CD4-positive, alpha-beta T cell treated with Interleukin-15 for 1 hour (primary cell): ENCODE data around the gene SEH1L.
"Not testable (repeated sequence)": the region's sequence is repeated elsewhere in the genome, so short reads cannot be mapped to it uniquely, and the experiment has no call there.

ENCODE experiments used
- DNase-seq: peaks from one replicate; pipeline ENCODE4 v3.0.0-alpha.2; 2020

SEH1L gene

DNA sequence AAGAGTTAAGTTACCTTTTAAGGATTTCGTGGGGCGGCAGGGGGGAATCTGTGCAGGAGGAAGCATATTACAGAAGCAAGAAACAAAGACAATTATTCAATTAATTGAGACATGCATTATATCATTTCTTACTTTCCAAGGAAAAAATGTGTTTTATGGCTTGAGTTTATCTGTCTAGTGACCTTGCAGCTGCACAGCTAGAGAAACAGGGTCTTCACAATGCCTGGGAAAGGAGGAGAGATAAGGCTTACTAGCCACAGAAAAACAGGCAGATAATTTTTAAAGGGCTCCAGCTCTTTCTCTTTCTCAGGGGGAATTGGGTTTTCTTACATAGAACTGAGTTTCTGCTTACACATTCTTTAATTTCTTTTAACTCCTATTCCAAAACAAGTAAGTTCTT is 49.5 kb downstream of the SEH1L start:
- DNase-seq, result not testable (repeated sequence)

DNA sequence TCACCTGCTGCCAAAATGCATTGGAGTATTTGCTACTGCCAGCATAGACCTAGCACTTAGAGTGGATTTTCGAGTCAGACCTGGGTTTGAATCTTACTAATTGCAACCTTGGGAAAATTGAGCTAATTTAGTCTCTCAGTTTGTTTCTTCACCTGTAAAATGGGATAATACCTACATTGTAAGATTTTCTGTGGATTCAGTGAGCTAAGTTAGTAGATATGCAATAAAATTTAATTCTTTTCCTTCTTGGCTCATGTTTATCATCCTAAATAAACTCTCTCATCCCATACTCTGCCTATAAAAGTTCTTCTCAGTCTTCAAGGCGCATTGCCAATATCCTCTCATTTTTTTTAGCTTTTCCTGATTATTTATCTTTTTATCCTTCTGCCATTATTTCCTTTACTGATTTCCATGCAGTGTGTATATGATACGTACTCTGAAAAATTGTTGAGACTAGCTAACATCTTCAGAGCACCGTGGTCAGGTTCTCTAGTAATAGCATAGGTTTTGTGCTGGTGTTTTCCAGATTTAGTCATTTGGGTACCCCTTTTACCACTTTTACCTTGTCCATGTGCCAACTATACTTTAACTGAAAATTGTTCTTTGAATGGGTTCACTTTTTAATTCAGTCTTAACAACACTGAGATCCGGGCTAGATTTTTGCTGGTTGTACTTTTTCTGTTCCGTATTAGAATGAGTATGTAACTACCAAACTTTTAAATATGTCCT is 50.7 kb downstream of the SEH1L start:
- no peak for DNase-seq

DNA sequence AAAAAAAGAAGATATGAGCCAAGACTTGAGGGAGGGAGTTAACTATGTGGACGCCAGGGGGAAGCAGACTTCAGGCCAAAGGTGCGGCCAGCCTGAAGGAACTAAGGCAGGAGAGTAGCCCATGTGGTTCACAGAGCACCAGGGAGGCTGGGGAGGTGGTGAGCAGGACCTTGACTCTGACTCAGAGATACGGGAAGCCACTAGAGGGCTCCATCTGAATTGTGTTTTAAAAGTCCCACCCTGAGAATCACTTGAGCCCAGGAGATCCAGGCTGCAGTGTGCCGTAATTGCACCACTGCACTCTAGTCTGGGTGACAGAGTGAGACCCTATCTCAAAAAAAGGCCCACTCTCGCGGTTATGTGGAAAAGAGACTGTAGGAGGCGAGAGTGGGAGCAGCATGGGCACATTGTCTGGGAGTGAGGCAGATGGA is 55.7 kb downstream of the SEH1L start:
- DNase-seq, result peak; percentile 20

DNA sequence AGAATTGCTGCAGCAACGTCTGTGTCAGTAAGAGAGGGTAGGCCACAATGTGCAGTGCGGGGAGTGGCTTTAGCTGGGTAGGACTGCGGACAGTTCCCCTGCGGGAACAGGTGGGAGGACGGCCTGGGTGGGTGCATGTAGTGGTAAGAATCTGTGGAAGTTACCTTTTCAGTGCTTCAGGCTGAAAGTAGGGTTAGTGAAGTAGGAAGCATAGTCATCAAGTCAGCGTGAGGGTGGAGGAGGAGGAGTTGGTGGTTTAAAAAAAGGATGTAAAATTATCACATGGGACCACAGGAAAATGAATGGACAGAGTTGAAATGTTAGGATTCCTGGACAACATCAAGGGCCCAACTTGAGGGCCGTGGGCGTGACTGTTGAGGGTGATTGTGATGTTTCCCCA is 56.6 kb downstream of the SEH1L start:
- DNase-seq, result no peak

DNA sequence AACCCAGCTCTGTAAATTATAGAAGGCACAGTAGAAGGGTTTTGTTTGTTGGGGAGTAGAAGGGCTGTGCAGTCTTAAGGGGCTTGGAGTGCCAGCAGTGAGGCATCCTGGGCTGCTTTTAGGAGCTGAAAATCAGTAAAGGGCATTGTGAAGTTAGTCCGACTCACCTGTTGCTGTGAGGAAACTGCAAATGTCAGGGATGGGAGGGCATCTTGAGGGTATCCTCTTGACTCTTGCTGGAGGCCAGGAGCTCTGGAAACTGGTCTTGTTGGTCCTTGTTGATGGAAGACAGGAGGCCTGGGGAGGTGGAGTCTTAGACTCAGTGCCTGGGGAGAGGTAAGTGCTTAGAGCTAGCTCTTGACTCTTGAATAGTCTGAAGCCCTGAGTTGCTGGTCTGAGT is 57.5 kb downstream of the SEH1L start:
- no peak for DNase-seq

DNA sequence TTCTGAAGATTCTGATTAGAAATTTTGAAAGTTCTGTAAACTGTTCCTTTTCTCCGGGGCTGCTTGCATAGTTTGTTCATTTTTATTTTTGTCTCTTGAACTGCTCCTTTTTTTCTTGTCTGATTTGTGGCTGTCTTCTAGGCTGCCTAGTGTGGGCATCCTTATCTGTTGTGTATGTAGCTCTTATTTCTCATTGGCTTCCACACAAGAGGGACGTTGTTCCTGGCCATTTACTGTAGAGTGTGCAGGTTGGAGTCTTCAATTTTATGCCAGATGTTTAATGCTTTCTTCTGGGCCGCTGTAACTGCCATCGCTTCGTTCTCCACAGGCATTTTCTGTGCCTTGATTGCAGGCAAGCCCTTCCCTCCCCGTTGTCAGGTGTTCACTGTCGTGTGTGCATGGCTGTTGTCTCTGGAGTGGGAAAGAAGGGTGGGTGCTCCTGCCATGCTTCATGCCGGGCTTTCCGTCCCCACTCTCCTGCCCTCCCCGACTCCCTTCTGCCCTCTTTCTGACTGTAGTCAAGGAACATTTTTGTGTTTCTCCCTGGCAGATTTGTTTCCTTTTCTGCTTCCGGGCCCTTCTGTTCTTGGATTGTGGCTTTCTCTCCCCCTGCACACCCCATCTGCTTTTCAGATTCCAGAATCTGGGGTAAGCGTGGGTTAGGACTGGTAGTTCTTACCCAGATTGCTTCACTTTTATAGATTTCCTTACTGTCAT is 58.9 kb downstream of the SEH1L start:
- DNase-seq, result no peak

DNA sequence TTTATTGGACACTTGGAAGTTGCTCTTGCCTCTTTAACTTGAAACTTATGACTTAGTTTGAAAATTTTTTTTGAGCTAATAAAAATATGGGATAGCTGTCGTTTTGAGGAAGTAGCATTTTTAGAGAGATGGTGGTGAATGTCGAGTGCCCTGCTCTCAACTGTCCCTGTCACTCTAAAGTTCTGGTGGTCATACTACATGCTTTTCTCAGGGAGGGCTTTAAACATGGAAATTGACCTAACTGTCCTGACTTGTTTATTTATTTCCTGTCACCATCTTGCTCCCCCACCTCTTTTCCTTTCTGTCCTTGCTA is 59.4 kb downstream of the SEH1L start:
- no peak for DNase-seq

DNA sequence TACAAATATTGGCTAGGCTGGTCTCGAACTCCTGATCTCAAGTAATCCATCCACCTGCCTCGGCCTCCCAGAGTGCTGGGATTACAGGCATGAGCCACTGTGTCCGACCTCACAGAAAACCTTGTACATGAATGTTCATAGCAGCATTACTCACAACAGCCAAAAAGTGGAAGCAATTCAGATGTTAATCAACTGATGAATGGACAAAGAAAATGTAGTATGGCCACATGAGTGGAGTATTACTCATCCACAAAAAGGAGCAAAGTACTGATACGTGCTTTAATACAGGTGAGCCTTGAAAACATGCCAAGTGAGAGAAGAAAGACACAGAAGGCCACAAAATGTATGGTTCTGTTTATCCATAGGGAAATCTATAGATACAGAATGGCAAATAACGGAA is 63.9 kb downstream of the SEH1L start:
- DNase-seq, result no peak

DNA sequence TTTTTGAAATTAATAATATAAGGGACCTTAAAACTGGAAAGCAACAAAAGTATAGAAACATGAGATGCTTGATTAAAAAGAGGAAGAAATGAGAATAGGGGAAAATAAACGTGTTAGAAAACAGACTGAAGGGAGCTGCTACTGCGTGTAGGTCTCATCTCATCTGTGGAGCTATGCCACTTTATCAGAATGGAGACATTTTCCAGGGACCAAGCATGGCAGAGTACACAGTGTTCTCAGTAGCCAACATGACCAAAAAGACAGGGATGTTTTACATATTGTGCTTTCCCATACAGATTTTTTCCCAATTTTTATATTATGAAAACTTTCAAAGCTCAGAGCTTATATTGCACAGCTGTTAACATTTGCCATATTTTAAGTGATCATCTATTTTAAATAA is 66.4 kb downstream of the SEH1L start:
- no peak for DNase-seq

DNA sequence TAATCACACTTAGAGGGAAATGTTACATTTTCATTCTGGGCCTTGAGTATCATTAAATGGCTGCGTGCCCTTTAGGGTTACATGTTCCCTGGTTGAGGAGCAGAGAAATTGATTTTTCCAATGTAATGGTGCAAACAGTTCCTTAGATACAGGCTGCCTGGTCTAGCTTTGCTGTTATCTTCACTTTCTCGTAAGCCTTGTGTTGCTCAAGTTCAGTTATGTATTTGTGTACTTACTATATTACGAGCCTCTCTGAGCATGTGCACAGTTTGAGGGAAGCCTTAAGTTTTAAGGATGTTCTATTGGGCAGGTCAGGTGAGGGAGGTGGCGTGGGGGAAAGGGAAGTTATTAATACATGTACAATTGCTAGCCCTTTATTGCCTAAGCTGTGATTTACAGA is 67.0 kb downstream of the SEH1L start:
- no peak for DNase-seq

DNA sequence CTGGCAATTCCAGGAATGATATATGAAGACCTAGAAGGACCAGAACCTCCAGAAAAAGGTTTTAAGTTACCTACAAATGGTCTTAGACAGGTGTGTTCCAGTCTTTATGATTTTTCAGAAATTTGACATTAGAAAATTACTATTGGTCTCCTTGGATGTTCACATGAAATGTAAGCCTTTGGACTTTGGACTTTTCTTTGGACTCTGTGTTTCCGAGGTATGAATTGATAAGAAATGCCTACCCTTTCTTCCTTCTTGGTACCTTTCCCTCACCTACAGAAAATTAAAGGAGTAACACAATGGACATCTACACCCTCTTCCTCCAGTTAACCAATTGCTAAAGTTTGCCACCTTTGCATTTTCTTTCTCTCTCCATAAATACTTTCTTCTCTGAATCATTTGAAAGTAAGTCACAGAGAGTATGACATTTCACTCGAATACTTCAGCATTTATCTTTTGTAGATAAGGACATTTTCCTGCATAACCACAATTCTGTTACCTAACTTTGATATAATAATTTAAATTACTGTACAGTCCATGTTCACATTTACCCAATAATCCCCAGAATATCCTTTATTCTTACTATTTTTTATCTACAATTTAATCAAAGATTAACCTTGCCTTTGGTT is 69.5 kb downstream of the SEH1L start:
- DNase-seq, result no peak

DNA sequence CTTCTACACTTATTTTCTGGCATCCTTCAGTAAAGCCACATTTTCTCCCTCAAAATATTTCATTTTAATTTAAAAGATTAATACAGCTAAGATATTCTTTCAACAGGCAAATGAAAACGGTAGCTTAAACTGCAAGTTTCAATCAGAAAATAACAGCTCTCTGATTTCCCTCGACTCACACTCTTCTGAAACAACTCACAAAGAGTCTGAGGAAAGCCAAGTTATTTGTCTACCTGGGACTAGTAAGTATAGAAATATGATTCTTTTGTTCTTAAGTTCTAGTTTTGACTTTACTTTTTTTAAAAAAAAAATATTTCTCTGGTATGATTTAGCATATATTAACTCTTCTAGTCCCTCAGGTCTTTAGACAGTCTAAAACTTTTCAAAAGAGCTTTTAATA is 70.6 kb downstream of the SEH1L start:
- DNase-seq, result no peak

DNA sequence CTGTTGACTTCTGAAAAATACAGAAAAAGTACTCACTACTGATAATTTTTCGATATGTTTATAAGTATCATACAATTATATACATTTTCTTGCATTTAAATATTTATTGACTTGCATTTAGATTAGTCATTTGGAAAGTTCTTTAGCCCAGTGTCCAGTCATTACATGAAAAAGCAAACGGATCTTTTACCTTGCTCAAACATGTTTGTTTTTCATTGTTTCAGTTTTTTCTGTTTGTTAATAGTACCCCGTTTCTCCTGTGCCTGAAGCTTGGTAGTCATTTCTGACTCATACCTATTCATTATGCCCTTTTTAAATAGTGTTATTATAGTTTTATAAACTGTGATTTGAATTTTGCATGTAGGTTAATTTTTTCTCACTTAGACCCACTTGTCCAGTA is 71.5 kb downstream of the SEH1L start:
- DNase-seq, result no peak

DNA sequence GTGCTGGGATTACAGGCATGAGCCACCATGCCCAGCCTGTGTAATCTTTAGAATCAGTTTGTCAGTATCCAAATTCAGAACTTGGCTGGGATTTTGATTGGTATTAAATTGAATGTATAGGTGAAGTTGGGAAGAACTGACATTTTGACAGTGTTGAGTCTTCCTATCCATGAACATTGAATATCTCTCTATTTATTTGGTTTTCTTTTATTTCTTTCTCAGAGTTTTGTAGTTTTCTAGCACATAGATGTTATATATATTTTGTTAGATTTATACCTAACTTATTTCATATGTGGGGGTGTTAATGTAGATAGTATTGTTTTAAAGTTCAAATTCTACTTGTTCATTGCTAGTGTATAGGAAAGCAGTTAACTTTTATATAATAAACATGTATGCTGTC is 74.8 kb downstream of the SEH1L start:
- DNase-seq, result no peak

DNA sequence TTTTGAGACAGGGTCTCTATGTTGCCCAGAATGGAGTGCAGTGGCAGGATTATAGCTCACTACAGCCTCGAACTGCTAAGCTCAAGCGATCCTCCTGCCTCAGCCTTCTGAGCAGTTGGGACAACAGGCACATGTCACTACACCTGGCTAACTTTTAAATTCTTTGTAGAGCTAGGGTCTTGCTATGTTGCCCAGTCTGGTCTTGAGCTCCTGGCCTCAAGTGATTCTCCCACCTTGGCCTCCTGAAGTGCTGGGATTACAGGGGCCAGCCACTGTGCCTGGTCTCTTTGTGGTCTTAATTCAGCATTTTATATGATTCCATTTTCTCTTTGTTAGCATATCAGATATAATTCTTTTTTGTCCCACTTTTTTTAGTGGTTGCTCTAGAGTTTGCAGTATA is 77.4 kb downstream of the SEH1L start:
- DNase-seq, result no peak

DNA sequence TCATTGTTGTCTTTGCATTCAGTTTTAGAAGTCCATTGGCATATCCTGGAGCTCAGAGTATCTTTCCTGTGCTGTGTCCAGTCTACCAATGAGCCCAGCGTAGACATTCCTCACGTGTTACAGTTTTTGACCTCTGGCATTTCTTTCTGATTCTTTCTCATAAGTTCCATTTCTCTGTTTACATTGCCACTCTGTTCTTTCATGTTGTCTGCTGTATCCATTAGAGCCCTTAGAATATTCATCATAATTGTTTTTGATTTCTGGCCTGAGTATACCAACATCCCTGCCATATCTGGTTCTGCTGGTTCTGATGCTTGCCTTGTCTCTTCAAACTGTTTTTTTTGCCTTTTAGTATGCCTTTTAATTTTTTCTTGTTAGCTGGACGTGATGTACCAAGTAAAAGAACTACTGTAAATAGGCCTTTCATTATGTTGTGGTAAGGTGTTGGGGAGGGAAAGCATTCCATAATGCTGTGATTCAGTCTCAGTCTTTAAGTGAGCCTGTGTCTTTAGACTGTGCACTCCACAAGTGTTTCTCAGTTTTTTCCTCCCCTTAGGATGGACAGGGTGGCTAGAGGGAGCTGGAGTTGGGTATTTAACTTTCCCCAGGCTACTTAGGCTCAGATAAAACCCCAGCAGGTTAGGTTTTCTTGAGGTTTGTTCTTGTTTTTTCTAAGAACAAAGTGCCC is 78.9 kb downstream of the SEH1L start:
- no peak for DNase-seq

DNA sequence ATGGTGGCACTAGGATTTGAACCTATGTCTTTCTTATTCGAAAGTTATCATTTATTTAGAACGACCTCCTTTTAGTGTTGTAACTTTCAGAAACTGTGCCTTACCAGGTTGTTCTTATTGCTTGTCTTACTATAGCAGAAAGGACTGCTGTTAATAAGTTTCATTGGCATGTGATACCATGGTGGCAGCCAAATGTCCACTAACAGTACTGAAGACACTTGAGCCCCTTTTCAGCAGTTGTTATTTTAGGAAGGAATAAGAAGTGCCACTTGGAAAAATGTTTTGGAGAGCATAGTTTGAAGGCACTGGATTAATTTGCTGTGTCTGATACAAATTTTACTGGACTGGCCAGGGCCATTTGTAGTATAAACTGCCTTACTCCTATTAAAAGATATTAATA is 81.1 kb downstream of the SEH1L start:
- DNase-seq, result no peak

DNA sequence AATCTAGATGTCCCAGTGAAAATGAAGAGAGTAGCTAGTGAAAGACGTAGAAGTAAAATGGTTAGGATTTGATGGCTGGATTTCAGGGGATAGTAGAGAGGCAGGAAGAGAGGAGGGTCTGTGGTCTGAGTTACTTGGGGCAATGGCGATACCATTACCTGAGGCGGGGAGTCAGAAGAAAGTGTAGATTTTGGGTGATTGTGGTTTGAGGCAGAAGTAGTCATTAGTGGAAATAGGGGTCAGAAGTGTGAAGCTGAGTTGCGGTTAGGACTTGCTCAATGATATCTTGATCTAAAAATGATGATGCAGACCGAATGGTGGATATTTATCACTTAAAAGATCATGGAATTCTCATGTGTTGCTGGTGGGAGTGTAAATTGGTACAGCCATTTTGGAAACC is 84.4 kb downstream of the SEH1L start:
- DNase-seq, result no peak

DNA sequence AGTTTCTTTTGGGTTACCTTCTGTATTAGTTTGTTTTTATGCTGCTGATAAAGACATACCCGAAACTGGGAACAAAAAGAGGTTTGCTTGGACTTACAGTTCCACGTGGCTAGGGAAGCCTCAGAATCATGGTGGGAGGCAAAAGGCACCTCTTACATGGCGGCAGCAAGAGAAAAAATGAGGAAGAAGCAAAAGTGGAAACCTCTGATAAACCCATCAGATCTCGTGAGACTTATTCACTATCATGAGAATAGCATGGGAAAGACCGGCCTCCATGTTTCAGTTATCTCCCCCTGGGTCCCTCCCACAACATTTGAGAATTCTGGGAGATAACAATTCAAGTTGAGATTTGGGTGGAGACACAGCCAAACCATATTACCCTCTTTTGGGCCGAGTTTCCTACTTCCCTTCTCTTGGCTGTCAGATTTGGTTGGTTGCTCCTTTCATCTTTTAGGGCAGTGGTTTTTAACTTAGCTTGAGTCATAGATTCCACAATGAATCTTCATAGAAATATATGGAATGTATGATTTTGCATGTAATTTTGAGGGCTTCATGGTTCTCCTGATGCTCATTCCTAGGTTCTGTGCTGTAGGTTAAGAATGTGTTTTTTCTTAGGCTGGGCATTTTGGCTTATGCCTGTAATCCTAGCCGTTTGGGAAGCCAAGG is 87.6 kb downstream of the SEH1L start:
- no peak for DNase-seq

DNA sequence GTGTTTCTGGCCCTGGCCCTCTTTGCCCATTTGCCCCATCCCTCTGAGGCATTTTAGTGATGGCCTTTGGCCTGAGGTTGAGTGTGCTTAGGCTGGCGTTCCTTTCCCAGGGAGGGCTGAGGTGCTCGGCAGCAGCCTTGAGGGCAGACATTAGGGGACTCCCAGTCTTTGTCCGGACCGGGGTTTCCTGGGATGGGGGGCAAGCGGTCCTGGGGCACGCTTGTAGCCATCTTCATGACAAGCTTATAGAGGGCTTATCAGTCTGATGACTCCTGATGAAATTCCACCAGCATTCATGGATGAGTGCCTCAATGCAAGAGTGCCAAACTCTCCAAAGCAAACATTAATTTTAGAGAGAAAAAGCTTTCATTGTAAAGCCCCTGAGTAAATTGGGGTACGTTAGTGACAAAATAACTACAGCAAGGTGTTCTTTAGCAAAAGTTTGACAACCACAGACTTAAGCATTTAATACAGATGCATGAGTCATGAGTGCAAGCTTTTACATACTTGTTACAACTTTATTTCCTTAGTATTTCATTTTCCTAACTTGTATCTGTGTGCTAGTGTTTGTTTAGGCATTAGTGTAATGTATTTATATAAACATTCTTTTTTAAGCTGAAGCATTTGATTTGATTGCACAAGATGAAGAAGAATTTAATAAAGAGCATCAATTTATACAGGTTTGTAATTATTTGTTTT is 89.0 kb downstream of the SEH1L start:
- DNase-seq, result no peak
